Spinal cord (tissue), 10 donors: Measurements from ENCODE around the gene OR10V1. TPM values are rescaled to one million over a fixed set of nuclear protein-coding genes. Genes with fewer than 3 reads are reported as not detected.
A peak's percentile ranks its signal among the peaks of the same experiment; 100 is the strongest.
"Not testable (repeated sequence)": the region's sequence is repeated elsewhere in the genome, so short reads cannot be mapped to it uniquely, and the experiment has no call there.

Experiments
- DNase-seq, 6 donors: peaks; one replicate each; pipeline versions ENCODE4 v3.0.0 to v3.0.0-alpha.2; 2013 to 2015; ENCODE audit warnings: low spot score in 6 of 6, low read depth in 4 of 6
- H3K27ac ChIP-seq: one replicate; pipeline ENCODE4 v1.5.1; 2013; ENCODE audit warnings: low read depth, low read length, control low read depth
- H3K27me3 ChIP-seq: one replicate; pipeline ENCODE4 v1.6.1; 2013; ENCODE audit warnings: low read length; ENCODE audit not compliant: control insufficient read depth, insufficient read depth
- H3K36me3 ChIP-seq: one replicate; pipeline ENCODE4 v1.6.1; 2013; ENCODE audit warnings: low read length; ENCODE audit not compliant: control insufficient read depth, insufficient read depth
- H3K4me1 ChIP-seq: one replicate; pipeline ENCODE4 v1.6.1; 2013; ENCODE audit warnings: low read length; ENCODE audit not compliant: control insufficient read depth, insufficient read depth
- H3K4me3 ChIP-seq: one replicate; pipeline ENCODE4 v1.5.1; 2013; ENCODE audit warnings: low read depth, low read length, control low read depth
- H3K9me3 ChIP-seq: one replicate; pipeline ENCODE4 v1.6.1; 2013; ENCODE audit warnings: low read length; ENCODE audit not compliant: control insufficient read depth, insufficient read depth
- WGBS: methylation state at CpG from one replicate; pipeline ENCODE4 v1.1.5; 2013; ENCODE audit warnings: missing lambda C conversion rate; ENCODE audit not compliant: insufficient coverage; 5-methylcytosine and 5-hydroxymethylcytosine counted together
- polyA plus RNA-seq, 2 donors: library from polyadenylated mRNA; unstranded; fragments of 120-200 nt; gene quantifications; one replicate each; pipeline ENCODE4 v1.2.1, GENCODE V29; 2013; ENCODE audit not compliant: insufficient read length in 2 of 2
- total RNA-seq, 2 donors: library from RNA; depleted of rRNA in 1 of 2; stranded (reverse); fragments of 120-200 nt in 1 of 2; fragments of >200 nt in 1 of 2; gene quantifications; one replicate each; pipeline versions ENCODE4 v1.2.3 to v1.2.4, GENCODE V29; 2013 to 2014
- donor health status: healthy.

OR10V1 gene
- total and polyA plus RNA-seq, 4 donors, result not detected

DNA sequence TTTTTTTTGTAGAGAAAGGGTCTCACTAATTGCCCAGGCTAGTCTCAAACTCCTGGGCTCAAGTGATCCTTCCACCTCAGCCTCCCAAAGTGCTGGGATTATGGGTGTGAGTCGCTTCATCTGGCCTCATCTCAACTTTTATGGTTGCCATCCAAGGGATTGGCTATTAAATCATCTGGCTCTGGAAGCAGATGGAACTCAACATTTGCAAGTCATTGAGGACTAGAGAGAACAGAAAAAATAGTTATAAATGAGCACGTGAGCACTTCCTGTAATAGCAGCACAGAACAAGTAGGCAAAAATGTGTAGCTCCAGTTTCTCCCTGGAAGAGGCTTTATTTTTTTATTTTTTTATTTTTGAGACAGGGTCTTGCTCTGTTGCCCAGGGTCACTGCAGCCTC lies 22.5 kb downstream of the OR10V1 start:
- Histone ChIP-seq H3K4me3 (no peak overlapping the region), H3K4me1 (no peaks in the 10 kb centered on the region), H3K27me3 (no peaks in the 10 kb centered on the region), H3K36me3 (no peaks in the 10 kb centered on the region), H3K27ac (no peak overlapping the region), H3K9me3 (peaks cover 3% of the 10 kb centered on the region)
- no peak for DNase-seq
- 60% methylated on average over 1 of the region's 2 CpGs for WGBS

DNA sequence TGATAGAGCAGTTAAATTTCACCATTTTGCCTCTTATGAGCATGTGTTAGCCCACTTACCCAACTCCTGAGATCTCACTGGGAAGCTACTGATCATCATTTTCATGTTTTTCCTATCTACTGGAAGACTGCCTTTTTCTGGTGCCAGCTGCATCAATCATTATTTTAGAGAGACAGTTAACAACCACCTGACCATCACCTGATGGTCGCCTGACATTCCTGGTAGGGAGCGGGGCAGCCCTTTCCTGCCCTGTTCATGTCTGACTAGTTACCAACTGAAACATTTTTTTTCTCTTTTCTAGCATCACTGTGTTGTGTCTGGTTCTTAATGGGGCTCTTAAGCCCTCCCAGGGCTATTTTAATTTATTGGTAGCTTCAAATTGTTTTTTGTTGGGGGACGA lies 24.6 kb downstream of the OR10V1 start:
- Histone ChIP-seq H3K27me3 (no peaks in the 10 kb centered on the region), H3K4me1 (no peaks in the 10 kb centered on the region), H3K36me3 (no peaks in the 10 kb centered on the region), H3K27ac (no peak overlapping the region), H3K9me3 (peaks cover 3% of the 10 kb centered on the region), H3K4me3 (no peak overlapping the region)
- no CpG with 5 or more reads among the region's 3 CpGs for WGBS
- no peak for DNase-seq

DNA sequence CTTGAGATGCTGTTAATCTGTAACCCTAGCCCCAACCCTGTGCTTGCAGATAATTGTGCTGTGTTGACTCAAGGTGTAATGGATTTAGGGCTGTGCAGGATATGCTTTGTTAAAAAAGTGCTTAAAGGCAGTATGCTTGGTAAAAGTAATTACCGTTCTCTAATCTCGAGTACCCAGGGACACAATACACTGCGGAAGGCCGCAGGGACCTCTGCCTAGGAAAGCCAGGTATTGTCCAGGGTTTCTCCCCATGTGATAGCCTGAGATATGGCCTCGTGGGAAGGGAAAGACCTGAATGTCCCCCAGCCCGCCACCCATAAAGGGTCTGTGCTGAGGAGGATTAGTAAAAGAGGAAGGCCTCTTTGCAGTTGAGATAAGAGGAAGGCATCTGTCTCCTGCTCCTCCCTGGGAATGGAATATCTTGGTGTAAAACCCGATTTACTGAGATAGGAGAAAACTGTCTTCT lies 32.4 kb downstream of the OR10V1 start:
- not testable (repeated sequence) for H3K27me3 ChIP-seq, H3K4me1 ChIP-seq, H3K27ac ChIP-seq, DNase-seq, H3K9me3 ChIP-seq, H3K36me3 ChIP-seq, H3K4me3 ChIP-seq
- WGBS, result 66% methylated on average over 7 of the region's 7 CpGs

DNA sequence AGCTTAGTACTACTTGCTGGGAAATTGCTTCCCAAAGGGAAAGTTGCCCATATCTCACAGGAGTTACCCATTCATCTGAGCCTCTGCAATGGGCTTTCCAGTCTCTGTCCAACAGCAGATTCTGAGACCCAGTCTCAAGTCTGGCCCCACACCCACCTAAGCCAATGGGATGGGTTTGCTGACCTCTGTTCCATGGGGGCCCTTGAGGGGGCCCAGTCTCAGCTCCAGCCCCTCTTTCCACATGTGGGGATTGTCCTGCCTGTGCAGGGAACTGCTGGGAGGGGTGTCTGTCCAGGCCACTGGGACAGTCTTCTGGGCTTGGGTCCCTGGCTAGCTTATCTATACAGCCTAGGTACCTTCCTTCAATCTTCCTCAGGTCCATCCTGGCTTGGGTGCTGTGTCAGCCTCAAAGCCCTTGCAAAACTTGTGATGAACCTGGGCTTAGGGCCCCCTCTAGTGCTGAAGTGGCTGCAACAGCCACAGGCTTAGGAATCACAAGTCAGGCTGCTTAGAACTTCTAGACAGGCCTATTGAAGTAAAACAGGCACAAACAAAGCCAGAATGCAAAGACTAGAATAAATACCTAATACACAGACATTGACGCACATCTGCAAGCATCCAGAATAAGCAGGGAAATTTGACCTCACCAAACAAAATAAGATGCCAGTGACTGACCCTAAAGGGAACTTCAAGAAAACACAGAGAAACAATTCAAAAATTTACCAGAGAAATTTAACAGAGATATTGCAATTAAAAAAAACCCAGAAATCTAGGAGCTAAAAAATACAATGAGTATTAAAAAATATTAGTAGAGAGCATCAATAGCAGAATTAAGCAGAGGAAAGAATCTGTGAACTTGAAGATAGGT lies 33.1 kb downstream of the OR10V1 start:
- no peaks in the 10 kb centered on the region for H3K27me3 ChIP-seq
- H3K27ac ChIP-seq, result no peak overlapping the region
- peak in 3 of 6 donors; percentile 17 to 69 (median 64) for DNase-seq
- WGBS, result no CpG with 5 or more reads among the region's 1 CpG
- H3K9me3 ChIP-seq, result no peaks in the 10 kb centered on the region
- no peak overlapping the region for H3K4me3 ChIP-seq
- H3K36me3 ChIP-seq, result no peaks in the 10 kb centered on the region
- no peaks in the 10 kb centered on the region for H3K4me1 ChIP-seq

DNA sequence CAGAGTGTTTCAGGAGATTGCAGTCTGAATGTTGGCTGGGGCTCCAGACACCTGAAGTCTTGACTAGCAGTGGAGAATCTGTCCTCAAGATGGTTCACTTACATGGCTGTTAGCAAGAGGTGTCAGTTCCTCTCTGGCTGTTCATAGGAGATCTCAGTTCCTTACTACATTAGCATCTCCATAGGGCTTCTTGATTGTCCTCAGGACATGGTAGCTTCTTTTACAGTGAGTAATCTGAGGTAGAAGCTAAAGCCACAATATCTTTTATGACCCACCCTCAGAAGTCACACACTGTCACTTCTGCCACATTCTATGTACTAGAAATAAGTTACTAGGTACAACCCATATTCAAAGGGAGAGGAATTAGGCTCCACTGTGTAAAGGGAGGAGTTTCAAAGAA lies 34.3 kb downstream of the OR10V1 start:
- H3K36me3 ChIP-seq, result no peaks in the 10 kb centered on the region
- no peak overlapping the region for H3K27ac ChIP-seq
- H3K27me3 ChIP-seq, result no peaks in the 10 kb centered on the region
- DNase-seq, result no peak
- H3K4me3 ChIP-seq, result no peak overlapping the region
- no peaks in the 10 kb centered on the region for H3K9me3 ChIP-seq
- no peaks in the 10 kb centered on the region for H3K4me1 ChIP-seq

DNA sequence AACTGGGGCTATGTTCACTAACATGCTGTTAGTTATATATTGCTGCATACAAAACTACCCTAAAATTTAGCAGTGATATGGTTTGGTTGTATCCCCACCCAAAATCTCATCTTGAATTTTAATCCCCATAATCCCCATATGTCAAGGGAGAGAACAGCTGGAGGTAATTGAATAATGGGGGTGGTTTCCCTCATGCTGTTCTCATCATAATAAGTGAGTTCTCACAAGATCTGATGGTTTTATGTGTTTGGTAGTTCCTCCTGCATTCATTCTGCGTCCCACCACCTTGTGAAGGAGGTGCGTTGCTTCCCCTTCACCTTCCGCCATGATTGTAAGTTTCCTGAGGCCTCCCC lies 34.9 kb downstream of the OR10V1 start:
- Histone ChIP-seq H3K9me3 (no peaks in the 10 kb centered on the region), H3K27ac (no peak overlapping the region), H3K27me3 (no peaks in the 10 kb centered on the region), H3K36me3 (no peaks in the 10 kb centered on the region), H3K4me3 (no peak overlapping the region), H3K4me1 (no peaks in the 10 kb centered on the region)
- no peak for DNase-seq
- WGBS, result no CpG with 5 or more reads among the region's 3 CpGs

DNA sequence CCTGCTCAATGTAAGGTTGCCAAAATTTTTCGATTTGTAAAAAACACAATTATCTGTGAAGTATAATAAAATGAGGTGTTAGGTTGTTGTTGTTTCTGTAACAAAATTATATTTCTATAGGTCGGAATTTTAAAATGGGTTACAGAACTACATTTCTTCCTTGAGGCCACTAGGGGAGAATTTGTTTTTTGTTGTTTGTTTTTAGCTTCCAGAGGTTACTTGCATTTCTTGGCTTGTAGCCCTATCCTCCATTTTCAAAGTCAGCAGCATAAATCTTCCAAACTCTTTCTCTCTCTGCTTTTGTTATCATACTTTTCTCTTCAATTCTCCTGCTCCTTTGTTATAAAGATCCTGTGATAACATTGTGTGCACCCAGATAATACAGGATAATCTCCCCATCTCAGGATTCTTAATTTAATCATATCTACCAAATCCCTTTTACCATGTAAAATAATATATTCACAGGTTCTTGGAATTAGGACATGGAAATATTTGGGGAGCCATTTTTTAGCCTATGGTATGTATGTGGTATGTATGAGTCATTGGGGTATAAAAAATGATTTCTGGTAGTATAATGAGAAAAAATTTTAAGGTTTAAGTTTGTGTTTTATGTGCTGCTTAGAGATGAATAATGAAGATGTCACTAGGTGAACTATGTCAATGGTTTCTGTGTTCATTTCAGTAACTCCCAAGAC lies 35.4 kb downstream of the OR10V1 start:
- H3K9me3 ChIP-seq, result no peaks in the 10 kb centered on the region
- no peak for DNase-seq
- 100% methylated on average over 1 of the region's 2 CpGs for WGBS
- H3K27ac ChIP-seq, result no peak overlapping the region
- H3K4me3 ChIP-seq, result no peak overlapping the region
- no peaks in the 10 kb centered on the region for H3K4me1 ChIP-seq
- H3K27me3 ChIP-seq, result no peaks in the 10 kb centered on the region
- H3K36me3 ChIP-seq, result no peaks in the 10 kb centered on the region

DNA sequence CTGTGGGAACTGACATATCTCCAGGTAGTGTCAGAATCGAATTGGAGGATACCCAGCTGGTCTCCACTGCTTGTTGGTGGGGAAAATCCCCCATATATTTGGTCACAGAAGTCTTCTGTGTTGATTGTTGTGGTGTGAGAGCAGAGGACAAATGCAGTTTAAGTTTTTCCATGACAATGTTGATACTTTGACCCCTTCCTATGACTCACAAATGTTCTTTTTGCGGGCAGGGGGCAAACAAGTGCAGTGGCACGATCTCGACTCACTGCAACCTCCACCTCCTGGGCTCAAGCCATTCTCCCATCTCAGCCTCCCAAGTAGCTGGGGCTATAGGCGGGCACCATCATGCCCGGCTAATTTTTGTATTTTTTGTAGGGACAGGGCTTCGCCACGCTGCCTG lies 37.4 kb downstream of the OR10V1 start:
- H3K27me3 ChIP-seq, result no peaks in the 10 kb centered on the region
- H3K9me3 ChIP-seq, result no peaks in the 10 kb centered on the region
- H3K36me3 ChIP-seq, result no peaks in the 10 kb centered on the region
- DNase-seq, result no peak
- 100% methylated on average over 3 of the region's 8 CpGs for WGBS
- H3K4me3 ChIP-seq, result no peak overlapping the region
- H3K4me1 ChIP-seq, result no peaks in the 10 kb centered on the region
- no peak overlapping the region for H3K27ac ChIP-seq

DNA sequence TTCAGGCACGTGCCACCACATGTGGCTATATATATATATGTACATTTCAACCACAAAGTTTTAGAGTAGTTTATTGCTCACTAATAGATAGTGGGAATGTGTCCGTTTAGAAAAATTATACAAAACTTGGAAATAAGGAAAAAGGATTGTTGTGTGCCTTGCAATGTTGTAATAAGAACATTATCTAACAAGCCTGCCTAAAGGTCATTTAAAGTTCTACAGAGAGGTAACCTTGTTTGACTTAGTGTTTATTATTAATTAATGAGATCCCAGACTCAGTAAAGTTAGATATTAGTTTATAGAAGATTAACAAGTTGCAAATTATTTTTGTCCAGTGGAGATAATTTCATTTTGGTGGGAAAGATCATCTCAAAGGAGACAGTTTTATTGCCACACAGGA lies 39.4 kb downstream of the OR10V1 start:
- H3K36me3 ChIP-seq, result no peaks in the 10 kb centered on the region
- H3K4me1 ChIP-seq, result peaks cover 4% of the 10 kb centered on the region
- H3K9me3 ChIP-seq, result no peaks in the 10 kb centered on the region
- no peak overlapping the region for H3K4me3 ChIP-seq
- no CpG with 5 or more reads among the region's 2 CpGs for WGBS
- no peak for DNase-seq
- H3K27me3 ChIP-seq, result no peaks in the 10 kb centered on the region
- H3K27ac ChIP-seq, result no peak overlapping the region

DNA sequence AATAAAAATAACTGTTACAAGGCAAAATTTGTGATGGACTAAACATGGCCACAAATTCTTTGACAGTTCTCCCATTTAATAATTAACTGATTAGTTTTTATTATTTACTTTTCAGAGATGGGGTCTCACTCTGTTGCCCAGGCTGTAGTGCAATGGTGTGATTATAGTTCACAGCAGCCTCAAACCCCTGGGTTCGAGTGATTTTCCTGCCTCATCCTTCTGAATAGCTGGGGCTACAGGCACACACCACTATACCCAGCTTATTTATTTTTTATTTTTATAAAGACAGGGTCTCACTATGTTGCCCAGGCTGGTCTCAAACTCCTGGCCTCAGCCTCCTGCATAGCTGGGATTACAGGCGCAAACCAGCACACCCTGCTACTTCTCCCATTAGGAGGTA lies 40.4 kb downstream of the OR10V1 start:
- no CpG with 5 or more reads among the region's 2 CpGs for WGBS
- Histone ChIP-seq H3K27ac (no peak overlapping the region), H3K4me1 (peaks cover 6% of the 10 kb centered on the region), H3K4me3 (no peak overlapping the region), H3K9me3 (no peaks in the 10 kb centered on the region), H3K27me3 (no peaks in the 10 kb centered on the region), H3K36me3 (no peaks in the 10 kb centered on the region)
- no peak for DNase-seq
